Islet precursor cell (in vitro differentiated cells): ENCODE data around the gene NRXN3.
"Not testable (repeated sequence)": the region's sequence is repeated elsewhere in the genome, so short reads cannot be mapped to it uniquely, and the experiment has no call there.

Experiments used
- DNase-seq: peaks from one replicate; pipeline ENCODE4 v3.0.0-alpha.2; 2018

The NRXN3 gene

DNA sequence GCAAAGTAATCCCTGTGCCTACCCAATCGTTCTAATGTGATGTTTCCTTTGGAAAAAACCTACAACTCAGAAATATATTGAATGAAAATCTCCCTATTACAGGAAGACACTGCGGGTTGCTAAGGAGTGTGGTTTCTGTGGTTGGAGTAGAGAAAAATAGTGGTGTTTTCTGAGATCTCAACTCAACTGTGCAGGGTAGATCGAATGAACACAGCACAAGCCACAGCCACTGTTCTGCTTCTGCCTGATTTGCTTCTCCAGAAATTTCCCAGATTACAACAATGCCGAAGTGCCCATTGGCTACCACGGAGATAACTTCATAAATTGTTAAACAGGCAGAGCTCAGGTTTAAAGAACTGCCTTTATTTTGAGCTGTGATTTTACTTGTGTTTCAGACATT lies 1560.8 kb downstream of the NRXN3 start:
- DNase-seq, result no peak

DNA sequence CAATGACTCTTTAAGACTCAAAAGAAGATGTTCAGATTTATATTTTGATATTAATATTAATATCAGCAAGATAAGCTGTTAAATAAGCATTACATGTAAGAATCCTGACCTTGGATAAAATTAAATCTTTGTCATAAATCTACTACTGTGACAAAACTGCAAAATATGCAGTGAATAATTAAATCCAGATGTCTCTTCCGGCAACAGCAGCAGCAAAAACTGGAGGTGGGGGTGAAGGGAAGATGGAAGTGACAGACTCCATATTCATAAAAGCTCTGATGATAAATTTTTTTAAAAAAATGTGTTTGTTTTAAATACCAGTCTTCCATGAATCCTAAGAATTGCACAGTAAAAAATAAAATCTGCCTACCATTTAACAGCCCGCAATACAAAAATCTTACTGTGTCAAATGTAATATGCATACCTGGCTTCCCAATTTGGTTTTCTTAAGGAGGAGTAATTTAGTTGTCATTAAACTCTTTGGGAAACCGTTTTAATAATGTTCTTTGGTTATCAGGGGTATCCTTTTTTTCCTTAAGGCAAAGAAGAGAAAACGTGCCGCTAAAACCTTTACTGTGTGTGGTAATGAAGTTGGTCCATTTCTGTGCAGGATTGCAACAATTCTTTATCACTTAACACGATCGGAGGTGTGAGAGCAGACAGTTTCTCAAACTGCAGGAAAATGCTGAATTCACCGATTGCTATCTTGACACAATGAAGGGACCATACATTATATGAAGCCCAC lies 1562.9 kb downstream of the NRXN3 start:
- DNase-seq, result no peak

DNA sequence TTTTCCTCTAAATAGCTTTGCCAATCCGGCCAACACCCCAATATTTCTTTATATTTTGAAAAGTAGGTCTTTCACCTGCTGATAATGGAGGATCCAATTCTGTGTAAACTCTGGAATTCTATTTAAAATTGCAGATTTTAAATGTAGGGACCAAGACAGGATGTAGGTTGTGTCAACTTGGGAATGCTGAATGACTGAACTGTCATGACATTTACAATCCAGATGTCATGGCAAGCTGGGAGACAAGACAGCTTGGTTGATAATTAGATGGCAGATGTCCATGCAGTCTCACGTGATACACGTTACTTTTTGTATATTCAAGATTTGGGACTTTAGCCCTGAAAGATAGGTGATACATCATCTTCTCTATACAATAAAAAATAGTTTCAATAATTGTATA lies 1564.0 kb downstream of the NRXN3 start:
- DNase-seq, result no peak

DNA sequence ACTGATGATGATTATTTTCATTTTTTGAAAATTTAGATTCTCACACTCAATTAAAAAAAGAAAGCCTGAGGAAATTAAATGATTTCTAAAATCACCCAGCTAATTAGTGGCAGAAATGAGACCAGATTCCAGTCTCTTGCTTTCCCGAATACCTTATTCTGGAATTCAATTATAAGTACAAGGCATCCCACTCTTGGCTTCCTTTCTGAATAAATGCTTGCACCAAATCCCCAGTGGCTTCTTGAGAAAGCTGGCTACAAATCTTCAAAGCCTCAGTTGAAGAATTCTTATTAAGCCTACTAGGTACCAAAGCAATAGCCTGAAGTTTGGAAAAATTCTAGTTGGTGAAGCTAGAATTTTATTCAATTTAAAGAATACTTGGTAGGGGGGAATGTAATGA lies 1564.5 kb downstream of the NRXN3 start:
- DNase-seq, result no peak

DNA sequence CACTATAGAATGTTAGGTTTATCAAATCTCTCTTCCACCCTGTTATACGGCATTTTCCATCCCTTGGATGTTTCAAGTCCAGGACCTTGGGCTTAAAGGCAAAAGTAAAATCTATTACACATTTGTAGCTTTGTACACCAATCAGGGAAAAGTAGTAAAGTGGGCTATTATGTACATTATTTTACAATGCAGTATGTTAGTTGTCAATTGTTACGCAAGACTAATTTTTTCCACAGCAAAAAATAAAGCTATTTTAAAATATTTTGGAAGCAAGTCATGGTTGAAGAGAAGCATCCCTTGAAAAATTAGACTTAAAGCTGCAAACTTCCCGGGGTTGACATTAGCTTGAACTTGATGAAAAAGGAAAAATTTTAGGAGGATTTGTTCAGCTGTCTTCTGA lies 1564.9 kb downstream of the NRXN3 start:
- DNase-seq, result no peak

DNA sequence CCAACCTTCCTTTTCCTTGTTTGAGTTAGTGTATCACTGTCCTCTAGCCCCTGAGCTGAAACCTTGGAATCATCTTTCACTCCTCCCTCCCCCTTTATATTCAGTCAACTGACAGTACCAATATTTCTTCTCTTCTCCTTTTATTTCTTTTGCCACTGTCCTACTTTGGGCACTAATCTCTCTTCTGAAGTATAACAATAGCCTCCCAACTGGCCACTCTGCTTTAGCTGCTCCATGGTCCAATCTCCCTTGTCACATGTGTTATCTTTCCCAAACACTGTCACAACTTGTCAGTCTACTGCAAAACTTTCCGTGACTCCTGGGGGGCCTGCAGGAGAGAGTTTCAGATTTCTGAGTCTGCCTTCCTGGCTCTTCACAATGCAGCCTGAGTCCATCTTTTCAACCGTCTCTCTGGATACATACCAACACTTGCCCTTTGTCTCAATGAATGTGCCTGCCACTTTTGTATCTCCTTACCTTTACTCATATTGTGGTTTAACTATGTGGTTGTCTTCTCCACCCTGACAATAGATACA lies 1570.0 kb downstream of the NRXN3 start:
- no peak for DNase-seq

DNA sequence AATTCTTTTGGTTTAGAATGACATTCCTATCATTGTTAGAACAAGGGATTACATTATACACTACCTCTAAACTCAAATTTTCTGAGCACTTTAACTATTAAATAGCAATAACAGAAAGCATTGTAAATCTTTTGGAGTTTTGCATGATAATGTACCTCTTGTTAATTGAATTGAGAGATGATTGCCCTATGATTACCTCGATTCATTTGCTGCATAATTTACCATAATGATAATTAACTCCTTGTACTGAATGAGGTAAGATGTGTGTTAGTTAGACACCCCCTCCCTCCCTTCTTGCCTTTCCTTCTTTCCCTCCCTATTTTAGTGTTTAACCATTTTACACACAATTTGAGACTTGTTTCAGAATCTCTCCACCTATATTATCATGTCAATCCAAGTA lies 1572.0 kb downstream of the NRXN3 start:
- DNase-seq, result no peak

DNA sequence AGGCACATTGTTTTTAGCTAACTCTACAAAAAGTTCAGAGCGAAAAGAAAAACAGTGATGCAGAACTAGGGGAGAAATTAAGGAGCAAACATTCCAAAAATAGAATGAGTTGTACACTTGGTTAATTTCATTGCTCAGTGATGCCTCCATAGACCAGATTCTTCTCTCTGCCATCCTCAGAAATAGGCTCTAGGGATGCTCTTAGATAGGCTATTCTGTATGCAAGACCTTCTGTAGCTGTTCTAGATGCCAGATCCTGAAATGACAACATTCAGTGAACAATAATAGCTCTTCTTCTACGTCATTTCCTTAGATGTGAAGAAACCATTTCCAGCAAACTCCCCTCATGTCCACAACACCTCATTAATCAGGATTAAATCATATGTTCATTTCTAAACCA lies 1574.9 kb downstream of the NRXN3 start:
- no peak for DNase-seq

DNA sequence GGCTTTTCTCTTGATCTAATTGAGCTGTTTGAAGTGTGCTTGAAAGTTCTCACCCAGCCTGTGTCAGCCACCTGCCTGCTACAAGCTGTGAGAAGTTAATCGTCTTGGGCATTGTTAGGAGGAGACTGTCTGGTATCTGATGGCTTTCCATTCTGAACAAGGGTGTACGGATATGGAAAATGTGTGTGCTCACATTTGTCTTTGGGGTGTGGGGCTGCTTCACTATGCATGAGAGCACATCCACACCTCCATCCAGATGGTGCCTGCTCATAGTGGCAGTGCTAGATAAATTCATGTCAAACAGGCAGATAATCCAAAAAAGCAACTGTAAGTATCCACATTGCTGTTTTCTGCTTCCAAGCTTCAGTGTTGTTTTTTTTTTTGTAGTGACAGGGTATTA lies 1578.9 kb downstream of the NRXN3 start:
- DNase-seq, result no peak

DNA sequence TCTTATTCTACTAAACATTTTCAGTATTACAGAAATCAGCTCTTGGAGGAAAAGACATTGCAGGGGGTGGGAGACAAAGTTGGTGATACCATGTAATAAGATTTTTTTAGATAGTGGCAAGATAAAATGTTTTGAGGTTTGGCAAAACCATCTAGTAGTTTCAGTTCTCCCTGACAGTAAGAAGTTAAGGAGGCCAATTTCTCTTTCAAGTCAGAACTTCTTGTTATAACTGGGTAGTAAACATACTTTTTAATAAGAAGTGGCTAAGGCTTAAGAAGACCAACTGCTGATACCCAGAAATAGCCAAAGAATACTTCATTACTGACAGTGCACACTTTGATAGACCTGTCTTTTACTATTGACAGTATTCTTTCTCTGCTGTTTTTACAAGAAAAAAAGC lies 1588.8 kb downstream of the NRXN3 start:
- DNase-seq, result no peak

DNA sequence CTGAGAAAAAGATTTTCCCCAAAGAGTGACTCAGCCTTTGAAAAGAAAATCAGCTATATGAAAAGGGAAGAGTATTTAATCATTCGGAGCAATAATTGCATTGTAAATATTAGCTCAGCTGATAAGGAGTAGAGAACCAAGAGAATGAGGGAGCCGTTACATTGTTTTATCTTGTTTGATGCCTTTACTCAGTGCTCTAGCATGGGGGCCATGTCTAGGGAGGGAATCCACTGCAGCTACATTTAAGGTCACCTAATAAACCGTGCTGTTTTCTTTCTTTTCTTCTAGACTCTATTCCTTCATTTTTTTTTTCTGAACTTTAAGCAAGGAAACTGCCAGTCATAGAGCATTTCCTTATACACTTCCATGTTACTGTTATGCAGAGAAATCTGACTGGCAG lies 1594.2 kb downstream of the NRXN3 start:
- DNase-seq, result no peak

DNA sequence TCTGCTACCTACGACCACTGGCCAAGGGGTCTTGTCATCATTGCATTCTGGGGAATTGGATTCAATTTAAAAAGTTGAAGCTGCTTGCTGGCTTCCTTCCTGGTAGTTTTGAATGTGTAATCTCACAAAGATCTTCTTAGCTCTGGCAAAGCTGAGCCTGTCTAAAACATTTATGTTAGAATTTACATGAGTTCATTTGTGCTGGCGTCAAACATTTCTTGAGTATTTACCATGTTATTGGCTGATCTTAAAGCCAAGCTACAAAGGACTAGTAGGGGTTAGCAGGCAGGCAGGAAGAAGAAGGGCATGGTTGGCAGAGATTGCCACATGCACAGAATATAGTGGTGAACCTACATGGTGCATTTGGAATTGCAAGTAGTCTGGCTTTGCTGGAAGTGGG lies 1596.3 kb downstream of the NRXN3 start:
- no peak for DNase-seq

DNA sequence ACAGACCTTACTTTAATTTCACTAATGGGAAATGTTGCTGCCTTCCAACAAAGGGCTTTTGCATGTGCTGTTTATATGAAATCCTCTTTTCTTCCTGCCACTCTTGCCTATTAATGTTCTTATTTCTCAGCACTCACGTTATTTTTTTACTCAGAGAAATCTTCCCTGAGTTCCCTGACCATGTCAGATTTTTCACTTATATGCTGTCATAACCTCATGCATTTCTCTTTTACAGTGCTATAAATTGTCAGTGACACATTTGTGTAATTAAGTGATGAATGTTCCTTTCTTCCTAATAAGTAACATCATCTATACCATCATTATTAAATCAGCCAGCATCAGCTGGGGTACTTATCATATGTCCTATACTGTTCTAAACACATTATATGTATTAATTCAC lies 1597.1 kb downstream of the NRXN3 start:
- DNase-seq, result no peak

DNA sequence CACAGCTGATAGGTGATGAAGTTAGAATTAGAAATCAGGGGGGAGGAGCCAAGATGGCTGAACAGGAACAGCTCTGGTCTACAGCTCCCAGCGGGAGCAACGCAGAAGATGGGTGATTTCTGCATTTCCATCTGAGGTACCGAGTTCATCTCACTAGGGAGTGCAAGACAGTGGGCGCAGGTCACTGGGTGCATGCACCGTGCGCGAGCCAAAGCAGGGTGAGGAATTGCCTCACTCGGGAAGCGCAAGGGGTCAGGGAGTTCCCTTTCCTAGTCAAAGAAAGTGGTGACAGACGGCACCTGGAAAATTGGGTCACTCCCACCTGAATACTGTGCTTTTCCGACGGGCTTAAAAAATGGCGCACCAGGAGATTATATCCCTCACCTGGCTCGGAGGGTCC lies 1597.5 kb downstream of the NRXN3 start:
- not testable (repeated sequence) for DNase-seq

DNA sequence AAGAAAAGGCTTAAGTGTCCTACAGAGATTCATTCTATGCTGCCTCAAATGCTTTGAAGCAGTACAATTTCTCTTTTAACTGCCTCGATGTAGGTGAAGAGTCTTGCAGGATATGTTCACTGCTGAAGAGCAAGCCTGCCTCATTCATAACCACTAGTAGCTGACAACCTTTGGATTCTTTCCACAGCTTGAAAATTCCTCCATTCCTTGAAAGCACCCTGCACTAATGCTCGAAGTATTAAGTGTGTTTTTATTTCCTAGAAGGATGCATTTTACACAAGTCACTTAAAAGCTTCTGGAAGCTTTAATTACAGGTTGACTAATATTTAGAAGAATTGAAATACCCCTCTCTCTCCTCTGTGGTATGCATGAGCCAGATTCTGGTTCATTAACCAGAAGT lies 1611.7 kb downstream of the NRXN3 start:
- DNase-seq, result no peak

DNA sequence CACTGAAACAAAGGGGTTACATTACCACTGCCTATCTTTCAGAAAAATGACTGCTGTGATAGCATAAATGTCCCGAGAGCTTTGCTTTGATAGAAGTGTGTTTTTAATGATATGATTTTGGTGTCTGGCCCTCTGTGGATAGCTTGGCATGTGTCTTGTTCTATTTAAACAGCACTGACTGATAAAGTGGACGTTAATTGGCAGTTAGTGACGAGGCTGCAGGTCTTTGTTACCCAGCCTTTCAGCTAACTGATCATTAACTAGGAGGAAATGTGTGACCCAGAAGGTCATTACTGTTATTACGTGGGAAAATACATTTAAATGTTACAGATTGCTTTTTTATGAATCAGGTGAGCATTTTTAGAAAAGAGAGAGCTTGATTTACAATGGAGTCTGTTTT lies 1612.9 kb downstream of the NRXN3 start:
- no peak for DNase-seq

DNA sequence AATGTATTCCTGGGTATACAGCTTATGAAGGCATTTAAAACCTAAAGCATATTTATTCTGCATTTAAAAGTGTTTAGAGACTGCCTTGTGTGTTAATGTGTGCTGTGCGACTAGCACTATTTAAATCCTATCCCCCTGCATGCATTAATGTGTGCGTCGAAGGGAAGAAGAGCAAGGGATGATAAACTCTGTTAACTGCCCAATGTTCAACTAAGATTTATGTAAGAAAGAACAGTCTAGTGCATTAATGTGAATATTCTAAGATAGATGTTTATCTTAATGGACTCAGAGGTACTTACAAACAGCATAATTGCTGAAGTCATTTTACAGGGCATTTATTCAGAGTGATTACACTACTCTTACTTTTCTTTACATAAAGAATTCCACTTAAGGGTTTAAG lies 1616.3 kb downstream of the NRXN3 start:
- no peak for DNase-seq

DNA sequence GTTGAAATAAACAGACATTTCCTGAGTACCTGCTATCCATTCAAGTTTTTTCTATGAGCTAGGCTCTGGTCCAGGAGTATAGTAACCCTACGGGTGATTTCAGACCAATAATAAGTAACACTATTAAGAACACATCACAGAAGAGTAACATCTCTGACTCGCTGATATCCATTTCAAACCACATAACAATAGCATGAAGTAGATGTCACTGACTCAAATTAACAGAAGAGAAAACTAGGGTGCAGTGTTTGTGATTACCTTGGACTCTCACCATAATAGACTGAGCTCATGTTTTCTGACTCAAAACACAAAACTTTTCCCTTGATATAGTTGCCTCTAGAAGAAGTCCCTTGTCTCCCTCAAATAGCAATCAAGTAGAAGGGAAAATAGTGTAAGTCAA lies 1618.2 kb downstream of the NRXN3 start:
- no peak for DNase-seq

DNA sequence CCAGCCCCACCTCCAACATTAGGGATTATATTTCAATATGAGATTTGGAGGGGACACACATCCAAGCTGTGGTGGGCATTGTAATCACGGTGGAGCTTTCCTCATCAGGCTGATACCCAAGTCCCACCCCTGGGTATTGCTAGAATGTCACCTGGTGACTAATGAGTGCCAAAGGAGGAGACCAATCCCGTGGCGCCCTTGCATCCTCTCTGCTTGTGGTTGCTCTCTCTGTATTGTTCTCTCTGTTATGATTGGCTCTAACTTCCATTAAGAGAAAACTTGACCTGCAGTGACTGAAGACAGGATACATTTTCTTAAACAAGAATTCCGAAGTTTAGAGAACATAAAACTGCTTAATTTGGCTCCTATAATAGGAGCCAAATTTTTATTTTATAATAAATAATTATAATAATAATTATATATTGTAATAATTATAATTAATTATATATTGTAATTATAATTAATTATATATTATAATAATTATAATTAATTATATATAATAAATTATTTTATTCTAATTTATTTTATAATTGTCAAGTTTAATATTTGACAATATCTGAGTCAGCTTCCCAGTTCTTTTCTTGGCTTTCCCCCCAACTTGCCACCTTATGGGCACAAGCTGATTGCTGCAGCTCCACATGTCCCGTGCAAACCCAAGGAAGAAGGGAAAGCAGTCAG lies 1621.0 kb downstream of the NRXN3 start:
- DNase-seq, result no peak

DNA sequence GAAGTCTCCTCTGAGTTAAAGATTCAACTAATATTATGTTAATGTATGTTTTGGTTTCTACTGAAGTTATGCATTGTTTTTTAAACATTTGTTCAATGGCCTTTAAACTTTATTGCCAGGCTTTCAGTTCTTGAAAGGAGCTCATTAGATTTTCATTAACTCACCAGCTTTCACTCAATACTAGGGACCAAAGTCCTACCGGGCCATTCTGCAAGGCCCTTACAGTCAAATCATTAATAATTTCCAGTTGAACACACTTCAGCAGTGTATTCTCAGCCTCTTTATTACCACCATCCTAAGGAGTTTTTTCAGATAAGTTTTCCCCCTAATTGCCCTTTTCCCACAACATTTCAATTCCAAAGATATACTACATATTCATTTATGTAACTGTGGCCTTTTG lies 1631.9 kb downstream of the NRXN3 start:
- DNase-seq, result no peak

DNA sequence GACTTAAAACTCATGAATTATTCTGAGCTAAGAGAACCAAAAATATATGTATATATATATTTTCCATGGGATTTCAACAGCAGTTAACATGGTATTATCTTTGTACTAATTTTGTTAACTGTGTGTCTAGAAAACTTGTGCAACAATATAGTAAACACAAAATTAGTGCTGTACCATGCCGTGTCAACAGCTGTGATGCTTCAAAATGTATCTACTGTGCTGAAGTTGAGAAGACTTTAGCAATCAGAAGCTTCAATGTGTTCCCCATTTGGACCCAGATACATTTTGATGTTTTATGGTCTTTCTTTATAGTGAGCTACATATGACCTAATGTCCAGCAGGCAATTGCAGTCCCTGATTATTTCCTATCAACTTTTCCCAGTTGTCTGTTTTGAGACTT lies 1635.5 kb downstream of the NRXN3 start:
- DNase-seq, result no peak

DNA sequence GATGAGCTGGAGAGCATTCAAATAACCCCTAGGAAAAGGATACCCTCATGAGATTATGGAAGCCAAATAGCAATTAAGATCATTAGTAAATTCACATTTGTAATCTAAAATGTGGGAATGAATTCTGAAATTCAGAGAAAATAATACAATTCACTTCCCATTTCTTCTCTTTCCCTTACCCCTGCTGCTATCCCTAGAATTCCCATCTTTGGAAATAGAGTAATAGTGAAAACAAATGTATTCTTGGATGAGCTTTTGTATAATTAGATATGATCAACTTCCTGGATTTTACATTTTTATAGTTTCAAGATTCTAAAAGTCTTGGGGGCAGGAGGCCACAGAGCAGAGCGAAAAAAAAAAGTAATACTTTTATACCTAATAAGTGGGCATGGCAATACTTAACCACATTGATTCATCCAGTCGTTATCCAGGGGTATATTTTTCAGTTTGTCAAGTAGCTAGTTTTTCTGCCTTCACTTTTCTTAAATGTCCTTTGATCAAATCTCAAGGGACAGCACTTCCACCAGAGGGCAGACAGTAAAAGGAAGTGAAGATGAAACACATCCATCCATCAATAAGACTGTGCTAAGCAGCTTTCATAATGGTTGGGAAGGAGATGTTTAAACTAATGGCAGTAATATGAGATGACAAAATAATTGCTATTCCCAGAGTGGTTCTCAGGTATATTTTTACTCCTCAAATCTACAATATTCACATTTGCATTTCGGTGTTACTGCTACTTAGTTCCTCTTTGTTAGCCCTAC lies 1639.9 kb downstream of the NRXN3 start:
- no peak for DNase-seq

DNA sequence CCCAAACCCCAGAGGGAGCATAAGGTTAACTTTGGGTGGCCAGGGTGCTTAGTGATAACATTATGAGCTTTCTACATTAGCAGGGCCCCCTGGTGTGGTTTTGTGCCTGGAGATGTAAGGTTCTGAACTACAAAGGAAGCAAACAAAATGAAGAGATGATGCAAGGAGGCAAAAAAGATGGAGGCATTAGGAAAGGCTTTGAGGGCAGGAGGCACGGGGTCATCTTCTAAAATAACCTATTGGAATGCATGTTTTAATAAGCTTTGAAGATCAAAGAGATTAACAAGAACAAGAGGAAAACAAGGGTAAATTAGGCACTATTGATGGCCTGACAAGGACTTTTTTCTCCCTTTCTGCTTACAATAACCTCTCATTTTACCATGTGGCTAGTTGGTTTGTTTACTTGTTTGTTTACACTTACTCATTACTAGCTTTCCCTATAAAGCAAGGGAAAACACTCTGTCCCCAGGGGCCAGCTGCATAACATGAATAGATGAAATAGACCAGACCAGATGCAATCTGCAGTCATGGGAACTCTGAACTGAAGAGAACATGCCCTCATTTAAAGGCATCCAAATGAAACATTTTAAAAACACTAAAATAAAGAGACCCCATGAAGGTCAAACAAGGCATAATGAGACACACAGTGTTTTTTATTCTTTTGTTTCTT lies 1650.8 kb downstream of the NRXN3 start:
- peak; percentile 80 for DNase-seq
